HepG2 (cell line): ENCODE results near the gene RUSF1. TPM values are rescaled to one million over a fixed set of nuclear protein-coding genes. Genes with fewer than 3 reads are reported as not detected.

Experiments
- CBFB ChIP-seq: sonication (generic); formaldehyde crosslinking; IDR thresholded peaks from 2 replicates; pipeline ENCODE4 v1.4.0; 2020; ENCODE audit warnings: missing genetic modification reagents
- EHMT2 ChIP-seq: fragments of 200-600 bp; sonication (generic); IDR thresholded peaks from 2 replicates; pipeline ENCODE4 v1.7.0; 2017; ENCODE audit warnings: antibody characterized with exemption, low read depth, low read length, borderline replicate concordance
- ELF4 ChIP-seq: sonication (generic); formaldehyde crosslinking; IDR thresholded peaks from 2 replicates; pipeline ENCODE4 v1.5.0; 2020; ENCODE audit warnings: missing genetic modification reagents, mild to moderate bottlenecking, moderate library complexity, borderline replicate concordance
- KAT2B ChIP-seq: fragments of 150-350 bp; IDR thresholded peaks from 2 replicates; pipeline ENCODE4 v1.6.1; 2014; ENCODE audit warnings: low read depth, low read length, borderline replicate concordance
- RFXAP ChIP-seq: sonication (generic); formaldehyde crosslinking; IDR thresholded peaks from 2 replicates; pipeline ENCODE4 v1.4.0; 2020; ENCODE audit warnings: missing genetic modification reagents, borderline replicate concordance
- SIX4 ChIP-seq: sonication (generic); formaldehyde crosslinking; IDR thresholded peaks from 2 replicates; pipeline ENCODE4 v1.4.0; 2020; ENCODE audit warnings: missing genetic modification reagents
- SRSF4 ChIP-seq: fragments of 200-400 bp; formaldehyde crosslinking; IDR thresholded peaks from one replicate; pipeline ENCODE4 v1.6.1; 2018; ENCODE audit warnings: mild to moderate bottlenecking, low read depth, low read length, moderate library complexity; ENCODE audit not compliant: poor library complexity, severe bottlenecking
- TBX3 ChIP-seq: fragments of 450-650 bp; IDR thresholded peaks from 2 replicates; pipeline ENCODE4 v1.6.1; 2017; ENCODE audit warnings: antibody characterized with exemption, mild to moderate bottlenecking, inconsistent platforms, borderline replicate concordance
- ZNF317 ChIP-seq: sonication (generic); formaldehyde crosslinking; IDR thresholded peaks from 2 replicates; pipeline ENCODE4 v1.5.0; 2020; ENCODE audit warnings: mild to moderate bottlenecking, missing genetic modification reagents
- ZNF589 ChIP-seq: sonication (generic); formaldehyde crosslinking; conservative IDR thresholded peaks from 2 replicates; pipeline ENCODE4 v1.8.0; 2022; ENCODE audit warnings: mild to moderate bottlenecking, moderate library complexity, missing genetic modification reagents
- polyA plus RNA-seq, 8 experiments: library from polyadenylated mRNA; depleted of rRNA in 3 of 8; stranded (reverse) in 7 of 8; unstranded in 1 of 8; fragments of >200 nt; fragmentation: Illumina TruSeq in 4 of 8; extraction: Trizol in 4 of 8; gene quantifications; 2 replicates each; pipeline versions ENCODE4 v1.2.1 to v1.2.3, GENCODE V29; 2011 to 2016; ENCODE audit warnings: low read depth in 4 of 8, missing spikeins in 1 of 8, mixed read lengths in 1 of 8; ENCODE audit not compliant: insufficient read depth in 1 of 8
- total RNA-seq, 5 experiments: library from RNA; depleted of rRNA; stranded (reverse); fragments of >200 nt; fragmentation: Illumina TruSeq; extraction: Trizol; gene quantifications; 2 replicates each; pipeline ENCODE4 v1.2.3, GENCODE V29; 2016; ENCODE audit warnings: low read depth in 1 of 5
- TF ChIP-seq, protein P1 (sequence below): IDR thresholded peaks from 2 replicates; pipeline ENCODE4 v1.6.1; 2012; ENCODE audit warnings: low read depth, low read length, improper control_type of control experiment
- TF ChIP-seq, protein P2 (sequence below): sonication (generic); formaldehyde crosslinking; IDR thresholded peaks from 2 replicates; pipeline ENCODE4 v1.4.0; 2020; ENCODE audit warnings: missing genetic modification reagents
- TF ChIP-seq, protein P3 (sequence below): sonication (generic); formaldehyde crosslinking; IDR thresholded peaks from 2 replicates; pipeline ENCODE4 v1.4.0; 2020; ENCODE audit warnings: low read depth, mild to moderate bottlenecking, missing genetic modification reagents
- TF ChIP-seq, protein P4 (sequence below): IDR thresholded peaks from 2 replicates; pipeline ENCODE4 v1.6.1; 2016; ENCODE audit warnings: low read depth, borderline replicate concordance
- TF ChIP-seq, protein P5 (sequence below), 2 experiments: fragments of 450-650 bp in 1 of 2; sonication (generic) in 1 of 2; formaldehyde crosslinking; IDR thresholded peaks; 2 replicates each; pipeline versions ENCODE4 v1.5.0 to v1.8.0; 2020 to 2022; ENCODE audit warnings: mild to moderate bottlenecking in 1 of 2, missing genetic modification reagents in 1 of 2
- TF ChIP-seq, protein P6 (sequence below): sonication (generic); formaldehyde crosslinking; conservative IDR thresholded peaks from 2 replicates; pipeline ENCODE4 v1.4.0; 2020; ENCODE audit warnings: missing genetic modification reagents

RUSF1 gene
- total and polyA plus RNA-seq, 2 of the 13 experiments (the other 11 are each of a cell fraction or from before 2014, with no cell fraction given): 40.8 to 50.2 TPM

DNA sequence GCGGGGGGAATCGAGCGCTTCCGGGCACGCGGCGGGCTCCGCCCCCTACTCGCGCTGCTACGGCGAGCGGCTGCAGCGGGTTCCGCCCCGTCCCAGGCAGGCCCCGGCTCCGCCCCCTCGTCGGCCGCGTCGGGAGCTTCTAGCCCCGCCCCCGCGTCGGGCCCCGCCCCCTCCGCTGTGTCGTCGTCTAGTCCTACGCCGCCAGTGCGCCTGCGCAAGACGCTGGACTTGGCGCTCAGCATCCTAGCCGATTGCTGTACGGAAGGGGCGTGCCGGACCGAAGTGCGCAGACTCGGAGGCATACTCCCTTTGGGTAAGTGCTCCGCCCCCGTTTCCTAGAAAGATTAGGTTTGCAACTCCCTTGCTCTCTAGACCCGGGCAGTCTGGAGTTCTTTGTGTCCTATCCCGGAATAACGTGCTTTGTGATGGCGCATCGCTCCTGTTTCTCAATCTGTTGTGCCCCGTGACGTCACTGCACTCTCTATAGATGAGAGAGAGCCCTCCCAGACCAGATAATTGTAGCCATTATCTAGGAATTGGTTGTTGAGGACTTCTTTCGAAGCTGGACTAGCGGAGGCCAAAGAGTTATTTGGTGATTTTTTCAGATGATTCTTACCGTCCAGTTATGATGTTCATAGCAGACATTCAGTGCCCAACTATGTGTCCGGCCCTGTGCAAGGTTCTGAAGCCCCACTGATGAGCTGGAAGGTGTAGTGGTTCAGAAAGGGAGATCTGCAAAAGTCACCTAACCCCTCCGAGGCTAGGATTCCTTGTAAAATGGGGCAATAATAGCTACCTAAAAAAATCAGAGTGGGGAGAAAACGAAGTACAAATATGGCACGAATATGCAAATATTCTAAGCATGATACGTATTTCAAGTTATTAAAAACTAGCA lies 48.3 kb downstream of the RUSF1 start (continued):
- TF ChIP-seq, protein P1, sequence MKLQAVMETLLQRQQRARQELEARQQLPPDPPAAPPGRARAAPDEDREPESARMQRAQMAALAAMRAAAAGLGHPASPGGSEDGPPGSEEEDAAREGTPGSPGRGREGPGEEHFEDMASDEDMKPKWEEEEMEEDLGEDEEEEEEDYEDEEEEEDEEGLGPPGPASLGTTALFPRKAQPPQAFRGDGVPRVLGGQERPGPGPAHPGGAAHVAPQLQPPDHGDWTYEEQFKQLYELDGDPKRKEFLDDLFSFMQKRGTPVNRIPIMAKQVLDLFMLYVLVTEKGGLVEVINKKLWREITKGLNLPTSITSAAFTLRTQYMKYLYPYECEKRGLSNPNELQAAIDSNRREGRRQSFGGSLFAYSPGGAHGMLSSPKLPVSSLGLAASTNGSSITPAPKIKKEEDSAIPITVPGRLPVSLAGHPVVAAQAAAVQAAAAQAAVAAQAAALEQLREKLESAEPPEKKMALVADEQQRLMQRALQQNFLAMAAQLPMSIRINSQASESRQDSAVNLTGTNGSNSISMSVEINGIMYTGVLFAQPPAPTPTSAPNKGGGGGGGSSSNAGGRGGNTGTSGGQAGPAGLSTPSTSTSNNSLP: no peak; the same call in 1 of the 2 replicates
- TF ChIP-seq, protein P2, sequence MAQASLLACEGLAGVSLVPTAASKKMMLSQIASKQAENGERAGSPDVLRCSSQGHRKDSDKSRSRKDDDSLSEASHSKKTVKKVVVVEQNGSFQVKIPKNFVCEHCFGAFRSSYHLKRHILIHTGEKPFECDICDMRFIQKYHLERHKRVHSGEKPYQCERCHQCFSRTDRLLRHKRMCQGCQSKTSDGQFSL (CRISPR knock-in tag): no peak
- TF ChIP-seq ELF4 (CRISPR knock-in tag) (no peak), ZNF317 (CRISPR knock-in tag) (no peak), ZNF589 (CRISPR knock-in tag) (no peak), TBX3 (0 out of 2 replicates have a peak, but pooled peaks have one; percentile 3), RFXAP (CRISPR knock-in tag) (peak; percentile 64; the same call in 1 of the 2 replicates), SIX4 (CRISPR knock-in tag) (no peak), CBFB (no peak), KAT2B (no peak), EHMT2 (no peak), SRSF4 (no peak)
- TF ChIP-seq, protein P3, sequence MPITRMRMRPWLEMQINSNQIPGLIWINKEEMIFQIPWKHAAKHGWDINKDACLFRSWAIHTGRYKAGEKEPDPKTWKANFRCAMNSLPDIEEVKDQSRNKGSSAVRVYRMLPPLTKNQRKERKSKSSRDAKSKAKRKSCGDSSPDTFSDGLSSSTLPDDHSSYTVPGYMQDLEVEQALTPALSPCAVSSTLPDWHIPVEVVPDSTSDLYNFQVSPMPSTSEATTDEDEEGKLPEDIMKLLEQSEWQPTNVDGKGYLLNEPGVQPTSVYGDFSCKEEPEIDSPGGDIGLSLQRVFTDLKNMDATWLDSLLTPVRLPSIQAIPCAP: no peak
- TF ChIP-seq, protein P4, sequence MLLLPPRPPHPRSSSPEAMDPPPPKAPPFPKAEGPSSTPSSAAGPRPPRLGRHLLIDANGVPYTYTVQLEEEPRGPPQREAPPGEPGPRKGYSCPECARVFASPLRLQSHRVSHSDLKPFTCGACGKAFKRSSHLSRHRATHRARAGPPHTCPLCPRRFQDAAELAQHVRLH (CRISPR knock-in tag): no peak
- TF ChIP-seq, protein P5, sequence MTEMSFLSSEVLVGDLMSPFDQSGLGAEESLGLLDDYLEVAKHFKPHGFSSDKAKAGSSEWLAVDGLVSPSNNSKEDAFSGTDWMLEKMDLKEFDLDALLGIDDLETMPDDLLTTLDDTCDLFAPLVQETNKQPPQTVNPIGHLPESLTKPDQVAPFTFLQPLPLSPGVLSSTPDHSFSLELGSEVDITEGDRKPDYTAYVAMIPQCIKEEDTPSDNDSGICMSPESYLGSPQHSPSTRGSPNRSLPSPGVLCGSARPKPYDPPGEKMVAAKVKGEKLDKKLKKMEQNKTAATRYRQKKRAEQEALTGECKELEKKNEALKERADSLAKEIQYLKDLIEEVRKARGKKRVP (CRISPR knock-in tag; IDR thresholded peaks at IDR 0.05): no peak
- TF ChIP-seq, protein P6, sequence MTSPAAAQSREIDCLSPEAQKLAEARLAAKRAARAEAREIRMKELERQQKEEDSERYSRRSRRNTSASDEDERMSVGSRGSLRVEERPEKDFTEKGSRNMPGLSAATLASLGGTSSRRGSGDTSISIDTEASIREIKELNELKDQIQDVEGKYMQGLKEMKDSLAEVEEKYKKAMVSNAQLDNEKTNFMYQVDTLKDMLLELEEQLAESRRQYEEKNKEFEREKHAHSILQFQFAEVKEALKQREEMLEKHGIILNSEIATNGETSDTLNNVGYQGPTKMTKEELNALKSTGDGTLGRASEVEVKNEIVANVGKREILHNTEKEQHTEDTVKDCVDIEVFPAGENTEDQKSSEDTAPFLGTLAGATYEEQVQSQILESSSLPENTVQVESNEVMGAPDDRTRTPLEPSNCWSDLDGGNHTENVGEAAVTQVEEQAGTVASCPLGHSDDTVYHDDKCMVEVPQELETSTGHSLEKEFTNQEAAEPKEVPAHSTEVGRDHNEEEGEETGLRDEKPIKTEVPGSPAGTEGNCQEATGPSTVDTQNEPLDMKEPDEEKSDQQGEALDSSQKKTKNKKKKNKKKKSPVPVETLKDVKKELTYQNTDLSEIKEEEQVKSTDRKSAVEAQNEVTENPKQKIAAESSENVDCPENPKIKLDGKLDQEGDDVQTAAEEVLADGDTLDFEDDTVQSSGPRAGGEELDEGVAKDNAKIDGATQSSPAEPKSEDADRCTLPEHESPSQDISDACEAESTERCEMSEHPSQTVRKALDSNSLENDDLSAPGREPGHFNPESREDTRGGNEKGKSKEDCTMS (CRISPR knock-in tag): no peak
